Measurements from ENCODE around the gene PLBD1. TPM values are rescaled to one million over a fixed set of nuclear protein-coding genes. Genes with fewer than 3 reads are reported as not detected.

Gene PLBD1
- total RNA-seq, 1 experiment from 2014 or later: 21.1 TPM

- intact Hi-C loops (cut with micrococcal nuclease; ENCODE audit: unreplicated experiment): loop anchor here (1.0 kb wide), 1 partner anchor 48 kb away; no protein-coding TSS in a partner anchor
- H3K4me1 Mint-ChIP-seq (ENCODE audit: low read depth, unreplicated experiment): peaks cover 13% of the 10 kb centered on the region
- Histone ChIP-seq H3K4me3 (ENCODE audit: low read depth, low read length) (no peak overlapping the region), H3K36me3 (ENCODE audit: control insufficient read depth, insufficient read depth, low read length) (no peaks in the 10 kb centered on the region), H3K9me3 (no peaks in the 10 kb centered on the region), H3K4me1 (peaks cover 3% of the 10 kb centered on the region; the same call in 1 of the 2 replicates), H3K27me3 (replicated peaks; ENCODE audit: control insufficient read depth, insufficient read depth, low read length) (no peaks in the 10 kb centered on the region)
- no peak for DNase-seq
- ChIA-PET POLR2A (no interaction called here), CTCF (interaction anchor here (1.0 kb wide), 2 partner anchors 44 to 47 kb away, joined by 5 to 7 read pairs; no protein-coding TSS in a partner anchor)
- H3K9me3 Mint-ChIP-seq (ENCODE audit: unreplicated experiment): no peaks in the 10 kb centered on the region
- H3K4me3 Mint-ChIP-seq (ENCODE audit: unreplicated experiment): no peak overlapping the region
- TF ChIP-seq CTCF (IDR thresholded peaks at IDR 0.05; ENCODE audit: insufficient read depth in 1 of 2, low read depth in 1 of 2, low read length in 1 of 2, severe bottlenecking in 1 of 2, unreplicated experiment in 1 of 2): peak in 1 of 2 experiments; percentile 37
- H3K27ac Mint-ChIP-seq (ENCODE audit: unreplicated experiment): no peak overlapping the region
- BruUV-seq (replicated peaks): no TSS peak
- H3K27me3 Mint-ChIP-seq (ENCODE audit: insufficient read depth, unreplicated experiment): no peaks in the 10 kb centered on the region
- H3K36me3 Mint-ChIP-seq (ENCODE audit: insufficient read depth, unreplicated experiment): no peaks in the 10 kb centered on the region
Observed at GRCh38 chr12:14572401-14572800, 4.7 kb upstream of the PLBD1 start.

GRCh38 chr12:14571779-14572178 is 4.1 kb upstream of the PLBD1 start:
- H3K27me3 ChIP-seq (replicated peaks; ENCODE audit: control insufficient read depth, insufficient read depth, low read length): no peaks in the 10 kb centered on the region
- no peaks in the 10 kb centered on the region for H3K36me3 ChIP-seq (ENCODE audit: control insufficient read depth, insufficient read depth, low read length)
- Mint-ChIP-seq H3K27ac (ENCODE audit: unreplicated experiment) (no peak overlapping the region), H3K9me3 (ENCODE audit: unreplicated experiment) (no peaks in the 10 kb centered on the region), H3K4me3 (ENCODE audit: unreplicated experiment) (no peak overlapping the region), H3K4me1 (ENCODE audit: low read depth, unreplicated experiment) (peaks cover 13% of the 10 kb centered on the region), H3K27me3 (ENCODE audit: insufficient read depth, unreplicated experiment) (no peaks in the 10 kb centered on the region), H3K36me3 (ENCODE audit: insufficient read depth, unreplicated experiment) (no peaks in the 10 kb centered on the region)
- no peak overlapping the region for H3K4me3 ChIP-seq (ENCODE audit: low read depth, low read length)
- peaks cover 3% of the 10 kb centered on the region; the same call in 1 of the 2 replicates for H3K4me1 ChIP-seq
- CTCF ChIA-PET: interaction anchor here (1.0 kb wide), 2 partner anchors 44 to 48 kb away, joined by 5 to 7 read pairs; no protein-coding TSS in a partner anchor
- no peaks in the 10 kb centered on the region for H3K9me3 ChIP-seq
- BruUV-seq (replicated peaks): no TSS peak
- no peak for DNase-seq
- POLR2A ChIA-PET: no interaction called here
- no peak for TF ChIP-seq CTCF (IDR thresholded peaks at IDR 0.05; ENCODE audit: insufficient read depth in 1 of 2, low read depth in 1 of 2, low read length in 1 of 2, severe bottlenecking in 1 of 2, unreplicated experiment in 1 of 2)
- intact Hi-C loops (cut with micrococcal nuclease; ENCODE audit: unreplicated experiment): loop anchor here (1.0 kb wide), 1 partner anchor 49 kb away; no protein-coding TSS in a partner anchor

- BruUV-seq (replicated peaks): no TSS peak
- Mint-ChIP-seq H3K4me1 (ENCODE audit: low read depth, unreplicated experiment) (peaks cover 10% of the 10 kb centered on the region), H3K4me3 (ENCODE audit: unreplicated experiment) (no peak overlapping the region), H3K27me3 (ENCODE audit: insufficient read depth, unreplicated experiment) (no peaks in the 10 kb centered on the region), H3K9me3 (ENCODE audit: unreplicated experiment) (no peaks in the 10 kb centered on the region), H3K36me3 (ENCODE audit: insufficient read depth, unreplicated experiment) (no peaks in the 10 kb centered on the region), H3K27ac (ENCODE audit: unreplicated experiment) (no peak overlapping the region)
- TF ChIP-seq CTCF (IDR thresholded peaks at IDR 0.05; ENCODE audit: insufficient read depth in 1 of 2, low read depth in 1 of 2, low read length in 1 of 2, severe bottlenecking in 1 of 2, unreplicated experiment in 1 of 2): no peak
- Histone ChIP-seq H3K27me3 (replicated peaks; ENCODE audit: control insufficient read depth, insufficient read depth, low read length) (no peaks in the 10 kb centered on the region), H3K9me3 (no peaks in the 10 kb centered on the region), H3K4me3 (ENCODE audit: low read depth, low read length) (no peak overlapping the region), H3K36me3 (ENCODE audit: control insufficient read depth, insufficient read depth, low read length) (no peaks in the 10 kb centered on the region), H3K4me1 (peaks cover 6% of the 10 kb centered on the region; the same call in 1 of the 2 replicates)
- DNase-seq: no peak
- intact Hi-C loops (cut with micrococcal nuclease; ENCODE audit: unreplicated experiment): no loop called here
- POLR2A ChIA-PET: interaction anchor here (0.6 kb wide), 1 partner anchor 51 kb away, joined by 4 read pairs; no protein-coding TSS in a partner anchor
- CTCF ChIA-PET: interaction anchor here (0.6 kb wide), 1 partner anchor 49 kb away, joined by 3 read pairs; no protein-coding TSS in a partner anchor
Observed at GRCh38 chr12:14570231-14570630, 2.5 kb upstream of the PLBD1 start.
